Measurements from ENCODE around the gene NETO1. TPM values are rescaled to one million over a fixed set of nuclear protein-coding genes. Genes with fewer than 3 reads are reported as not detected.

Gene NETO1
- polyA plus RNA-seq, 1 donor (not counting 4 experiments of a cell fraction or from before 2014, with no cell fraction given) = 19.2 TPM

GRCh38 chr18:72878143-72878542 lies 10.4 kb upstream of the NETO1 start:
- dilution Hi-C loops (cut with MboI; ENCODE audit: extremely low pct_ligation_motif_present, low sequenced_read_pairs) = no loop called here
- no peak overlapping the region for H3K4me3 ChIP-seq (ENCODE audit: control insufficient read depth in 2 of 3, extremely low read depth in 1 of 3, insufficient read depth in 2 of 3, low read depth in 1 of 3, low read length in 3 of 3)
- DNase-seq (ENCODE audit: low read depth, low spot score) (no peak), FAIRE-seq (no peak)
- TF ChIP-seq EZH2 (IDR thresholded peaks at IDR 0.05; ENCODE audit: low read length) = no peak
- no peak for TF ChIP-seq CTCF (optimal IDR thresholded peaks at IDR 0.05 in 1 of 3, IDR thresholded peaks at IDR 0.05 in 1 of 3, conservative IDR thresholded peaks at IDR 0.05 in 1 of 3; ENCODE audit: extremely low read depth in 1 of 3, insufficient read depth in 2 of 3, low read length in 3 of 3)
- no peaks in the 10 kb centered on the region for H3K9me3 ChIP-seq (ENCODE audit: control insufficient read depth, low read depth, low read length)
- H3K9me1 ChIP-seq (ENCODE audit: control insufficient read depth, extremely low read depth, insufficient read depth, low read length) = no peaks in the 10 kb centered on the region
- no peaks in the 10 kb centered on the region for H3K27me3 ChIP-seq (ENCODE audit: control insufficient read depth, extremely low read depth, insufficient read depth, low read length)
- no peaks in the 10 kb centered on the region for H3K4me1 ChIP-seq (ENCODE audit: control insufficient read depth, extremely low read depth, insufficient read depth, low read length)
- no peak overlapping the region for H3K27ac ChIP-seq (ENCODE audit: control insufficient read depth, insufficient read depth, low read length)
- H3K4me2 ChIP-seq (ENCODE audit: control insufficient read depth, extremely low read depth, insufficient read depth, low read depth, low read length) = no peak overlapping the region
- H4K20me1 ChIP-seq (ENCODE audit: control insufficient read depth, extremely low read depth, insufficient read depth, low read length) = no peaks in the 10 kb centered on the region
- no peaks in the 10 kb centered on the region for H3K79me2 ChIP-seq (ENCODE audit: control insufficient read depth, insufficient read depth, low read length)
- no peak overlapping the region for H2AFZ ChIP-seq (ENCODE audit: control insufficient read depth, low read length)
- no peak overlapping the region for H3K9ac ChIP-seq (ENCODE audit: control insufficient read depth, extremely low read depth, insufficient read depth, low read length)
- H3K36me3 ChIP-seq (ENCODE audit: control insufficient read depth in 2 of 2, extremely low read depth in 1 of 2, insufficient read depth in 2 of 2, low read length in 2 of 2) = no peaks in the 10 kb centered on the region

GRCh38 chr18:72871091-72871490 lies 3.3 kb upstream of the NETO1 start:
- Histone ChIP-seq H4K20me1 (ENCODE audit: control insufficient read depth, extremely low read depth, insufficient read depth, low read length) (no peaks in the 10 kb centered on the region), H3K4me1 (ENCODE audit: control insufficient read depth, extremely low read depth, insufficient read depth, low read length) (peaks cover 6% of the 10 kb centered on the region), H3K9me1 (ENCODE audit: control insufficient read depth, extremely low read depth, insufficient read depth, low read length) (no peaks in the 10 kb centered on the region), H3K27ac (ENCODE audit: control insufficient read depth, insufficient read depth, low read length) (no peak overlapping the region), H3K9ac (ENCODE audit: control insufficient read depth, extremely low read depth, insufficient read depth, low read length) (no peak overlapping the region), H3K9me3 (ENCODE audit: control insufficient read depth, low read depth, low read length) (no peaks in the 10 kb centered on the region), H3K79me2 (ENCODE audit: control insufficient read depth, insufficient read depth, low read length) (peaks cover 12% of the 10 kb centered on the region), H3K4me2 (ENCODE audit: control insufficient read depth, extremely low read depth, insufficient read depth, low read depth, low read length) (peak overlapping the region; percentile 7), H3K4me3 (ENCODE audit: control insufficient read depth in 2 of 3, extremely low read depth in 1 of 3, insufficient read depth in 2 of 3, low read depth in 1 of 3, low read length in 3 of 3) (no peak overlapping the region), H2AFZ (ENCODE audit: control insufficient read depth, low read length) (no peak overlapping the region), H3K27me3 (ENCODE audit: control insufficient read depth, extremely low read depth, insufficient read depth, low read length) (peaks cover 21% of the 10 kb centered on the region), H3K36me3 (ENCODE audit: control insufficient read depth in 2 of 2, extremely low read depth in 1 of 2, insufficient read depth in 2 of 2, low read length in 2 of 2) (no peaks in the 10 kb centered on the region)
- TF ChIP-seq EZH2 (IDR thresholded peaks at IDR 0.05; ENCODE audit: low read length) = no peak
- TF ChIP-seq CTCF (optimal IDR thresholded peaks at IDR 0.05 in 1 of 3, IDR thresholded peaks at IDR 0.05 in 1 of 3, conservative IDR thresholded peaks at IDR 0.05 in 1 of 3; ENCODE audit: extremely low read depth in 1 of 3, insufficient read depth in 2 of 3, low read length in 3 of 3) = no peak
- no peak for DNase-seq (ENCODE audit: low read depth, low spot score)
- dilution Hi-C loops (cut with MboI; ENCODE audit: extremely low pct_ligation_motif_present, low sequenced_read_pairs) = no loop called here
- FAIRE-seq = peak; percentile 44
